GM23248 (cell line): Measurements from ENCODE around the gene GPR3. TPM values are rescaled to one million over a fixed set of nuclear protein-coding genes. Genes with fewer than 3 reads are reported as not detected.

Source experiments
- DNase-seq: peaks from one replicate; pipeline ENCODE4 v3.0.0-alpha.2; 2015
- H2AFZ ChIP-seq: fragments of 200-600 bp; sonication (generic); 2 replicates; pipeline ENCODE4 v1.6.1; 2016; ENCODE audit warnings: antibody characterized with exemption
- H3F3A ChIP-seq: fragments of 200-600 bp; sonication (generic); 2 replicates; pipeline ENCODE4 v1.6.1; 2016; ENCODE audit warnings: mild to moderate bottlenecking, antibody characterized with exemption, mixed run types; ENCODE audit not compliant: insufficient read depth
- H3K27ac ChIP-seq: fragments of 200-600 bp; sonication (generic); 2 replicates; pipeline ENCODE4 v1.5.1; 2016; ENCODE audit warnings: mild to moderate bottlenecking
- H3K27me3 ChIP-seq: fragments of 200-600 bp; sonication (generic); replicated peaks from 2 replicates; pipeline ENCODE4 v1.6.1; 2016; ENCODE audit warnings: mild to moderate bottlenecking; ENCODE audit not compliant: insufficient read depth
- H3K36me3 ChIP-seq: fragments of 200-600 bp; sonication (generic); 2 replicates; pipeline ENCODE4 v1.6.1; 2016; ENCODE audit warnings: low read depth, mild to moderate bottlenecking
- H3K4me1 ChIP-seq: fragments of 200-600 bp; sonication (generic); 2 replicates; pipeline ENCODE4 v1.6.1; 2016; ENCODE audit warnings: mild to moderate bottlenecking; ENCODE audit not compliant: insufficient read depth
- H3K4me2 ChIP-seq: fragments of 200-600 bp; sonication (generic); one replicate; pipeline ENCODE4 v1.6.1; 2016; ENCODE audit warnings: mild to moderate bottlenecking; ENCODE audit not compliant: unreplicated experiment
- H3K4me3 ChIP-seq: fragments of 200-600 bp; sonication (generic); 2 replicates; pipeline ENCODE4 v1.5.1; 2016; ENCODE audit warnings: mild to moderate bottlenecking
- H3K79me2 ChIP-seq: fragments of 200-600 bp; sonication (generic); 2 replicates; pipeline ENCODE4 v1.6.1; 2016; ENCODE audit warnings: mild to moderate bottlenecking; ENCODE audit not compliant: insufficient read depth
- H3K9ac ChIP-seq: fragments of 200-600 bp; sonication (generic); 2 replicates; pipeline ENCODE4 v1.6.1; 2016; ENCODE audit warnings: mild to moderate bottlenecking
- H3K9me2 ChIP-seq: fragments of 200-600 bp; sonication (generic); 2 replicates; pipeline ENCODE4 v1.6.1; 2016; ENCODE audit warnings: mixed run types, mild to moderate bottlenecking, moderate library complexity; ENCODE audit not compliant: insufficient read depth
- H3K9me3 ChIP-seq: fragments of 200-600 bp; sonication (generic); one replicate; pipeline ENCODE4 v1.6.1; 2017; ENCODE audit warnings: low read depth
- H4K20me1 ChIP-seq: fragments of 200-600 bp; sonication (generic); 2 replicates; pipeline ENCODE4 v1.6.0; 2016; ENCODE audit not compliant: insufficient read depth
- EZH2 ChIP-seq: fragments of 200-600 bp; sonication (generic); IDR thresholded peaks from 2 replicates; pipeline ENCODE4 v1.6.1; 2018; ENCODE audit warnings: antibody characterized with exemption, mild to moderate bottlenecking; ENCODE audit not compliant: insufficient read depth, poor library complexity, severe bottlenecking
- EZH2phosphoT487 ChIP-seq: fragments of 200-600 bp; sonication (generic); IDR thresholded peaks from 2 replicates; pipeline ENCODE4 v1.6.1; 2018; ENCODE audit warnings: antibody characterized with exemption, moderate library complexity, mild to moderate bottlenecking, low read depth; ENCODE audit not compliant: insufficient read depth
- WGBS, 2 experiments: methylation state at CpG; one replicate each; pipeline ENCODE4 v1.1.6; 2015 to 2017; ENCODE audit warnings: low lambda C conversion rate in 2 of 2, low coverage in 1 of 2; ENCODE audit errors: missing lambda C conversion rate in 2 of 2; 5-methylcytosine and 5-hydroxymethylcytosine counted together
- in situ Hi-C: fragments of 300-500 bp; cut with MboI; formaldehyde crosslinking; loops from 2 replicates; pipeline ENCODE4 v1.15.0; 2020
- polyA plus RNA-seq: library from polyadenylated mRNA; unstranded; fragments of >200 nt; fragmentation: Nextera tagmentation; extraction: Ambion mirVana; gene quantifications from 2 replicates; pipeline ENCODE4 v1.2.1, GENCODE V29; 2016
- total RNA-seq: library from RNA; depleted of rRNA; stranded (reverse); fragments of >200 nt; shearing (Covaris generic); gene quantifications from 2 replicates; pipeline ENCODE4 v1.2.3, GENCODE V29; 2014

GPR3 gene
- total and polyA plus RNA-seq, 2 experiments from 2014 or later: 0.32 to 1.8 TPM

DNA sequence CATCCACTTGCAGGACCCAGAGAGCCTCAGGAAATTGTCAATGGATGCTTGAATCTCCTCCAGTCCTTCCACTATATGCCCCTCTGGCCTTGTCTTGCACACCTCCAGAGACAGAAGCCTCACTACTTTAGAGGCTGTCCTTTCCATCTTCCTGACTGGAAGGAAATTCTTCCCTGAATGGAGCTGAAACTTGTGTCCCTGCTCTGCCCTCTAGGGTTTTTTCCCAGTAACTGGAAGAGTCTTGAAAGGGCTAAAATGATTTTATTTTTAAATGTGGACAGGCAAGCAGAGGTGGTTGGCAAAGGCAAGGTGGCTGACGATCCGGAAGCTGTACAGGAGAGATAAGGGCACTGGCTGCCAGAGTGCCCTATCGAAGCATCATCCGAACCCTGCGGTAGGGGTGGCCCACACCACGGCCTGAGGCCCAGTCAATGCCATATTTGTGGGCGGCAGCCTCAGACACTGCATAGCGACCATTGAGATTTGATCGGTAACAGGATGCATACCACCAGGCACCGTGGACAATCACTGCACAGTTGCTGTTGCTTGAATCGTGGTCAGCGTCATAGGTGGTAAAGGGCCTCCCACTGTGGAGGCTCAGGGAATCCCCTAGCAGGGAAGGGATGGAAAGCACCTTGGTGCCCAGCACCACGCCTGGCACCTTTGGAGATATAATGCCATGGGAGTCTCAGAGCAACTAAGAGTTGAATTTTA lies 23.4 kb upstream of the GPR3 start:
- Histone ChIP-seq H3K9me2 (no peaks in the 10 kb centered on the region), H3K4me2 (no peak overlapping the region), H3K79me2 (peaks cover 11% of the 10 kb centered on the region), H2AFZ (no peak overlapping the region), H3K27me3 (no peaks in the 10 kb centered on the region), H3K4me1 (peaks cover 15% of the 10 kb centered on the region), H3K4me3 (no peak overlapping the region), H3K9me3 (no peaks in the 10 kb centered on the region), H3K36me3 (no peaks in the 10 kb centered on the region), H3K27ac (no peak overlapping the region), H3F3A (no peaks in the 10 kb centered on the region), H3K9ac (no peak overlapping the region), H4K20me1 (no peaks in the 10 kb centered on the region)
- in situ Hi-C loops: no loop called here
- WGBS, 2 experiments: 76 to 77% methylated on average over 13 of the region's 13 CpGs
- DNase-seq: peak; percentile 53
- TF ChIP-seq EZH2 (no peak), EZH2phosphoT487 (no peak)

DNA sequence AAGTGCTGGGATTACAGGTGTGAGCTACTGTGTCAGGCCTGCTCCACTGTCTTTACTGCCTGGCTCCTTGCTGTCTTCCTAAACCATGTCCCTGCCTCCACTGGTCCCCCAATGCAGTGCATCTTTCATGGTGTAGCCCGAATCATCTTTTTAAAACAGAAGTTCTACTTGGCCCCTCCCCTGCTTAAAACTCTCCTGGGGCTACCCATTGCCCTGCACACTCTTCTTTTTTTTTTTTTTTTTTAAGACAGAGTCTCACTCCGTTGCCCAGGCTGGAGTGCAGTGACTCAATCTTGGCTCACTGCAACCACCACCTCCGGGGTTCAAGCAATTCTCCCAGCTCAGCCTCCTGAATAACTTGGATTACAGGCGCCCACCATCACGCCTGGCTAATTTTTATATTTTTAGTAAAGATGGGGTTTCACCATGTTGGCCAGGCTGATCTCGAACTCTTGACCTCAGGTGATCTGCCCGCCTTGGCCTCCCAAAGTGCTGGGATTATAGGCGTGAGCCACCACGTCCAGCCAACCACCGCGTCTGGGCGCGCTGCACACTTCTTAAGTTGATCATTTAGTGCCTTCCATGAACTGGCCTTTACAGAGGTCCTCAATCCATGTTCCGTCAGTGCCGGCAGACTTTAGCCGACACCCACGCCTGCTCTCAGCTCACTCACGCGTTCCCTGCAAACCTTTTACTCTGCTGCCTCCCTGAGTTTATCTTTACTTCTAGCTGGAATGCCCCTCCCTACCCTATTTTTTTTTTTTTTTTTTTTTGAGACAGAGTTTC lies 20.2 kb upstream of the GPR3 start:
- Histone ChIP-seq H3K27me3 (no peaks in the 10 kb centered on the region), H3K4me1 (peaks cover 5% of the 10 kb centered on the region), H3K79me2 (no peaks in the 10 kb centered on the region), H3K9me3 (no peaks in the 10 kb centered on the region), H3K4me3 (no peak overlapping the region), H3K27ac (no peak overlapping the region), H4K20me1 (no peaks in the 10 kb centered on the region), H3K36me3 (no peaks in the 10 kb centered on the region), H3K9me2 (no peaks in the 10 kb centered on the region), H3K9ac (no peak overlapping the region), H2AFZ (no peak overlapping the region), H3F3A (no peaks in the 10 kb centered on the region), H3K4me2 (no peak overlapping the region)
- in situ Hi-C loops: no loop called here
- no peak for DNase-seq
- TF ChIP-seq EZH2phosphoT487 (no peak), EZH2 (no peak)
- 82 to 86% methylated on average over 19 of the region's 19 CpGs for WGBS, 2 experiments

DNA sequence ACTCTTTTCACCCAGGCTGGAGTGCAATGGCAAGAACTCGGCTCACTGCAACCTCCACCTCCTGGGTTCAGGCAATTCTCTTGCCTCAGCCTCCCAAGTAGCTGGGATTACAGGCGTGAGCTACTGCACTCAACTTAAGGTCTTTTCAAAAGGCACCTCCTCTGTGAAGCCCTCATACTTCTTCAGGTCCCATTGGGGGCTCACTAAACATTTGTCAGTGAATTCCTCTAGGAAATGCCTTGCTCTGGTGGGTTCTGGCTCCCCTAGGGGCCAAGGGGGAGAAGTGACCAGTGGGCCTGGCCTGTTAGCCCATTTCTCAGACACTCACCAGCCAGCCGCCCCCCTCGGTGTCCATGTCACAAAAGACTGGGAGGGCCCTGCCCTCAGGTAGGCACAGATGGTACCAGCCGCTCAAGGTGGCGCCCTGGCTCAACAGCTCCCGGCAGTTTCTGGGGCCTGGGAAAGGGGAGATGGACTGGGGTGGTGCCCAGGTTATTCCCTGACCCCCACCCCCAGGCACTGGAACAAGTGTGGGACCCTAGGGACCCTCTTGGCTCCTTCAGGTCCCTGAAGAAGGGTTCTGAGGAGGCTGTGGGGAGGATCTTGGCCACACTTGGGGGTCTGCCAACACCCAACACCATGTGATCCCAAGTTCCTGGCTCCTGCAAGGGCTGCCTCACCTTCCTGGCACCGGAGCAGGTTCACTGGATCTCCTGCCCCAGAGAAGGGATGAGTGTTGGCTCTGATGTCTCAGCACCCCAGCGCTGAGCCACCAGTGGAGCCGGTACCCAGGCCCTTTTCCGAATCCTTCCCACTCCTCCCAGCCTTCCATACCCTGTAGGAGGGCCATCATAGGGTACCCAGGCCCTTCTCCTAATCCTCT lies 19.4 kb upstream of the GPR3 start:
- no peaks in the 10 kb centered on the region for H3K79me2 ChIP-seq
- no peak overlapping the region for H3K27ac ChIP-seq
- no peaks in the 10 kb centered on the region for H3F3A ChIP-seq
- no peaks in the 10 kb centered on the region for H3K9me3 ChIP-seq
- H3K9ac ChIP-seq: no peak overlapping the region
- H3K9me2 ChIP-seq: no peaks in the 10 kb centered on the region
- H3K4me2 ChIP-seq: no peak overlapping the region
- DNase-seq: peak; percentile 34
- TF ChIP-seq EZH2: no peak
- no peak for TF ChIP-seq EZH2phosphoT487
- no peak overlapping the region for H2AFZ ChIP-seq
- in situ Hi-C loops: no loop called here
- no peaks in the 10 kb centered on the region for H3K27me3 ChIP-seq
- WGBS, 2 experiments: 90% methylated on average over 11 of the region's 11 CpGs
- H3K4me1 ChIP-seq: no peaks in the 10 kb centered on the region
- no peaks in the 10 kb centered on the region for H3K36me3 ChIP-seq
- no peak overlapping the region for H3K4me3 ChIP-seq
- no peaks in the 10 kb centered on the region for H4K20me1 ChIP-seq

DNA sequence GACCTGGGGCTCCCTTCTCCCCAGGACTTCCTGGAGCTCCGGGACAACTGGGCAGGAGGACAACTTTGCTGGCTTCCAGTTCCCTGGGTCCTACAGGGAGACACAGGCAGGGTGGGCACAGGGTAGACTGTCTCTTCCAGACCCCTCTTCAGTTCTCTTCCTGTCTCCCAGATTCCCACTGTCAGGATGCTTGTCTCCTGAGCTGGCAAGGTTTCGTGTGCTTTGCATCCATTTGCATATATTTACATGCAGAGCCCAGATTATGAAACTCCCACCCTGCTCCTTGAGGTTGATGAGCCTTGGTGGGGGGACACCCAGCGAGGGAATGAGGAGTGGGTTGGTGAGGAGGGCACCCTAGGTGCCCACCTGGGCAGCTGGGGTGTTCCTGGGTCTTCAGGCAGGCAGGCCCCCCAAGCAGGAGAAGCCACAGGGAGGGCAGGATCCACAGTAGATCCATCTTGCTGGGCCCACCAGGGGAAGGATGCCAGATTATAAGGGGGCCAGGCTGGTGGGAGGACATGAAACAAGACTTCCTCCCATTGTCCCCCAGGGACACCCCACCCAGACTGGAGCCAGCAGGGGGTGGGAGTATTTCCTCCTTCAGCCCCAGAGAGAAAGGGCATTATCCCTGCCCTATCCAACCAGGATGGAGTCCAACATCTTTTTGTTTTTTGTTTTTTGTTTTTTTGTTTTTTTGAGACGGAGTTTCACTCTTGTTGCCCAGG lies 17.9 kb upstream of the GPR3 start, which contains the start of gene FCN3:
Gene FCN3 (minus strand): TSS at position 463 of the 725 bp plus-strand sequence. CDS start 6 bp downstream, at position 457.
- no peaks in the 10 kb centered on the region for H3K36me3 ChIP-seq
- in situ Hi-C loops: no loop called here
- DNase-seq: no peak
- H3K4me1 ChIP-seq: no peaks in the 10 kb centered on the region
- no peaks in the 10 kb centered on the region for H3F3A ChIP-seq
- no peaks in the 10 kb centered on the region for H3K9me2 ChIP-seq
- TF ChIP-seq EZH2: no peak
- no peak for TF ChIP-seq EZH2phosphoT487
- WGBS, 2 experiments: 63 to 64% methylated on average over 4 of the region's 4 CpGs
- H4K20me1 ChIP-seq: no peaks in the 10 kb centered on the region
- no peak within 1 kb of the TSS for H3K27ac ChIP-seq
- H3K4me3 ChIP-seq: no peak within 1 kb of the TSS
- H3K9ac ChIP-seq: no peak within 1 kb of the TSS
- H3K27me3 ChIP-seq: no peaks in the 10 kb centered on the region
- H3K4me2 ChIP-seq: no peak within 1 kb of the TSS
- H2AFZ ChIP-seq: no peak within 1 kb of the TSS
- no peaks in the 10 kb centered on the region for H3K9me3 ChIP-seq
- no peaks in the 10 kb centered on the region for H3K79me2 ChIP-seq
